ENCODE results near the gene EXOSC2.

- no peak for TF ChIP-seq CTCF (IDR thresholded peaks at IDR 0.05)
- no peak for TF ChIP-seq POLR2A (IDR thresholded peaks at IDR 0.05)
Observed at GRCh38 chr9:130672466-130672865, 21.1 kb upstream of the EXOSC2 start.

All from testis (tissue), 2 donors.